GM23248 (cell line): ENCODE results near the gene TTC24.

Source experiments
- EZH2 ChIP-seq: fragments of 200-600 bp; sonication (generic); IDR thresholded peaks from 2 replicates; pipeline ENCODE4 v1.6.1; 2018; ENCODE audit warnings: antibody characterized with exemption, mild to moderate bottlenecking; ENCODE audit not compliant: insufficient read depth, poor library complexity, severe bottlenecking
- EZH2phosphoT487 ChIP-seq: fragments of 200-600 bp; sonication (generic); IDR thresholded peaks from 2 replicates; pipeline ENCODE4 v1.6.1; 2018; ENCODE audit warnings: antibody characterized with exemption, moderate library complexity, mild to moderate bottlenecking, low read depth; ENCODE audit not compliant: insufficient read depth

- TF ChIP-seq EZH2 (no peak), EZH2phosphoT487 (no peak)
Observed at GRCh38 chr1:156586892-156587477, 7.5 kb downstream of the TTC24 start.
